ENCODE data around the gene ARFGEF2.

GRCh38 chr20:48921883-48922820 is 641 bp downstream of the ARFGEF2 start:
- TF ChIP-seq CTCF (IDR thresholded peaks at IDR 0.05; ENCODE audit: low read depth, low read length, poor library complexity, severe bottlenecking) (no peak), EZH2phosphoT487 (IDR thresholded peaks at IDR 0.05; ENCODE audit: borderline replicate concordance, low read length) (no peak)
